GM19468 (cell line): ENCODE results near the gene CHRNA1.

Source experiments
- ATAC-seq: cut with Tn5 transposase; IDR thresholded peaks from one replicate; pipeline ENCODE4 v1.9.1; 2021; ENCODE audit warnings: mild to moderate bottlenecking, moderate library complexity, moderate number of reproducible peaks; ENCODE audit not compliant: unreplicated experiment; ENCODE audit errors: extremely low read depth

Gene CHRNA1

GRCh38 chr2:174784909-174785308 is 20.6 kb upstream of the CHRNA1 start:
- ATAC-seq: no peak

DNA sequence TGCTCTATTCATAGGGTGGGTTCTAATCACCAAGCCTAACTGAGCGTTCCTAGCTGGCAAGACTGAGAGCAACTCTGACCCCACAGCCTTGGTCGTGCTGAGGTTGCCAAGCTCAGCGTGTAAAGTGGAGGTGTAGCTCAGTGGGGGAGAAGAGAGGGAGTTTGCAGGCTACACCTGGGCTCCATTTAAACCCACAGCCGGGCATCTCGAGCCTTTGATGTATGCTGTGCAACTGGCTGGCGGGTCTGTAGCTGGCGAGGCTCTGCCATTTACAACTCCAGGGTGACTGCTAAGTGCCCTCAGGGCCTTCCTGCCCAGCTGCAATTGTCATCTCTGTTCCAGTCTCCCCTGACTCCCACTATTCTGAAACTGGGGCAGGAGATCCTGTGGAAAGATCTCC is 20.0 kb upstream of the CHRNA1 start:
- no peak for ATAC-seq

DNA sequence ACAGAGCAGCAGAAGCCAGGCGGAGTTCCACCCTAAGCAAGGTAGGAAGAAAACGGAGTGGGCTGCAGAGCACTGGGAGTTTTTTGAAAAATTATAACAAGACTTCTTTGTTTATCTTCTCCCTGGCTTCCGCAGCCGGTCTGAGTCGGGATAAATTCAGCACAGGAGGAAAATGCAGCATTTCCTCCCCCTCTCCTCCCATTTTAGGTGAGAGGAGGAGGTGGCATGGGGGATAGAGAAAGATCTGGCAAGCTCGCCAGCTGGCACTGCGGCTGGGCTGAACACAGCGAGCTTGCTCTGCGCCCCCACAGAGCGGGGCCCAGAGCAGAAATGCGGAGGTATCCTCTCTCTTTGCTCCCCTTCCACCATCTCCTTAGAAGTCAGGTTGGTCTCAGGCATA is 17.7 kb upstream of the CHRNA1 start:
- no peak for ATAC-seq

DNA sequence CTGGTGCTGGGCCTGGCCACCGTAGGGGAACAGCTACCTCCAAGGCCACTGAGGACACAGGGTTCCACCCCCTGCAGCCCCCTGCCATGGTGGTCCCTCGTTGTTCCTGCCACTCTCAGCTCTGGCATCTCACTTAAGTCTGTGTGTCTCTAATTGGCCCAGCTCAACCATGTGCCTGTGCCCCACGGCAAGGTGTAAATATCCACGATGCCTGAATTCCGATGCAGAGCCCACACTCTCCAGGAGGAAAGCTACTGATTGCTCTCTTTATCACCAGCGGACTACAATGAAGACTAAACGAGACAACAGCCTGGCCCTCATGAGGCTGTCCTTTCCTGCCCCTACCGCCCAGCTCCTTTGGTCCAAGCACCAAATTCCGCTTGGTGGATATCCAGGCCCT is 17.0 kb upstream of the CHRNA1 start:
- no peak for ATAC-seq

DNA sequence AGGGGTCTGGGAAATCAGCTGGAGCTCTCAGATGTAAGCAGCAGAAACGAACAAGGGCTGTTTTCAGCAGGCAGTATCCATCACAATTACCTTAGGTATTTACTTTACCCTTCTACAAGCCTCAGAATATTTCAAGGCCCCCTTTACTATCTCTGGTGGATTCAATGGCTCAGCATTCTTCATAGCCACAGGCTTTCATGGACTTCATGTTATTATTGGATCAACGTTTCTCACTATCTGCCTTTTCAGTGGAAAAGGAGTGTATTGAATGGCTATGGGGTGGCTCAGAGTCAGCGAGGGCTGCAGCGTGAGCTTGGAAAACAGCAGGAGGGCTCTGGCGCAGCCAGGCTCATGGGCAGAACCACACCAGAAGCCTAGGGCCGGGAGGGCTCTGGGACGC is 16.6 kb upstream of the CHRNA1 start:
- ATAC-seq: no peak

DNA sequence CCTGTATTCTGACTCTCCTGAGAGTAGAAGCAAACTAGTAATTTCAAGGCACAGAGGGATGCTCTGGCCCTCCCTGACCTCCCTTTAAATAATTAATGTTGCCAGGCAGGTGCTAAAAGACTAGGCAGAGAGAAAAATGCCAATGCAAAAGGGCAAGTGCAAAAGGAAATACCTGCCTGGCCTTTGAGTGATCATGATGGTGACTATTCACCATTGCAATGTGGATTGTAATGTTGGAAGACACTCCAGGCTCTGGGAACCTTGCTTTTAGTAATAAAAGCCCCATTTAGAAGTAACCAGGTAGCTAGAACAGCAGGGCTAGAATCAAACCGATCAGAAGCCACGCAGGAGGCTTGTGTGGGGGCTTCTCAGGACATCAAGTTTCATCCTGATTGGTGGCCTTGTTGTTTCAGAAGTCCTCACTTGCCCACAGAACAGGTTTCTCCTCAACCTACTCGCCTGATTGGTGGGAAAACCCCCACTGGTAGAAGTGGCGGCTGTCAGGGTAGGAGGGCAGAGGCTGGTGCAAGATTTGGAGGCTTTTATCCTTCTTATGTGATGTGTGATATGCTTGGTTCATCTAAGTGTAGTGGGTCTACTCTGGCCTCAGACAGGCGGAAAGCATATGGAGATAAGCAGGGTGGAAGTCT is 16.0 kb upstream of the CHRNA1 start:
- no peak for ATAC-seq

DNA sequence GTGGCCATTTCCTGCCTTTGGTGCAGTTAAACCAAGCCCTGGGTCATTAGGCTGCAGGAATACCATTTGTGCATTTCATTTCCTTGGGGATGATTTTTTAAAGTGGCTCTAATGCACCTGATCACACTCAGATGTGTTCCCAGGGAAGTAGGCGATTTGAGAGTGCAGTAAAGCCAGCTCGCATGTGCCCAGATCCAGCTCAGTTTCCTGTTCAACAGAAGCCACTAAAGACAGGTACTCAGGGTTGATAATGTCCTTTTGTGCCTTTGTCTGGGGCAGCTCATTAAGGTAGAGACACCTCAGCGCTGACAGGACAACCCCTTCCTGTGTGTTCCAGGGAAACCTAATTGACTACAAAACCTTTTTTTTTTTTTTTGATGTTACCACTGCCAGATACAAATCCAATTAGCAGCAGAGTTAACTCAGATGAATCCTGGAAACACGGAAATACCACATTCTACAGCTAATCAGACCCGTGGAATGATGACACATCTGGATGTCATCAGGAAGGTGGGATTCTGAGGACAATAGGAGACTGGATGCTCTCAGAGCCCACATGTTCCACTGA is 15.2 kb upstream of the CHRNA1 start:
- no peak for ATAC-seq

- ATAC-seq: no peak
These were observed 14.1 kb upstream of the CHRNA1 start for GRCh38 chr2:174778085-174778981.

DNA sequence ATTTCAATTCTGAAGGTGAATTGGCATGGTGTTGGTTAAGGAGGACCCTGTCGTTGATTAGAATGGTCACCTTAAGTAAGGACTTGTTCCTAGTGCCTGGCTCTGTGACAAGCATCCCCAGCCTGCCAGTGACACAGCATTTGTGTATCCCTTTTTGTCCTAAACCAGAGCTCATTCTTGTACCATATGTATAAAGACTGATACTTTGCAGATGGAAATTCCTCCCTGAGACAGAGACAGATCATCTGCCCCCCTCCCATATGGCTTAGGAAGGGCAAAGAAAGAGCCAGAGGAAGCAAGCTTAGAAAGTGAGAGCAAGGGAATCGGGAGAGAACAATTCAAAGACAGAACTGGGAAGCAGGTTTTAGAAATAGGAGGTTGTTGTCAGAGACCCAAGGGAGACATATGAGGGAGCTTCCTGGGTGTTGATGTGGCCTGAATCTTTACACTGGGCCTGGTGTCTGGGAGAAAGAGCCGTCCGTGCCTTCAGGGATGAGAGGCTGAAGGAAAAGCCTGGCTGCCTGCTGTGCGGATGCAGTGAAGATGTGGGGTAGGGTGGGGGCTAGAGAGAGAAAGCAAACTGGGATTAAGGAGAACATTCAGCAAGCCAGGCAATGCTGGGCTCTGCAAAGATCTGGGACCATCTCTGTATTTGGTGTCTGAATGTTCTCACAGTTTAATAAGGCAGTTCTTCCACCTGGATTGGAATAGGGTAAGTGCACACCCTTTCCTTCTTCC is 13.2 kb upstream of the CHRNA1 start:
- ATAC-seq: no peak

- no peak for ATAC-seq
These were observed 12.4 kb upstream of the CHRNA1 start for GRCh38 chr2:174776675-174777074.

DNA sequence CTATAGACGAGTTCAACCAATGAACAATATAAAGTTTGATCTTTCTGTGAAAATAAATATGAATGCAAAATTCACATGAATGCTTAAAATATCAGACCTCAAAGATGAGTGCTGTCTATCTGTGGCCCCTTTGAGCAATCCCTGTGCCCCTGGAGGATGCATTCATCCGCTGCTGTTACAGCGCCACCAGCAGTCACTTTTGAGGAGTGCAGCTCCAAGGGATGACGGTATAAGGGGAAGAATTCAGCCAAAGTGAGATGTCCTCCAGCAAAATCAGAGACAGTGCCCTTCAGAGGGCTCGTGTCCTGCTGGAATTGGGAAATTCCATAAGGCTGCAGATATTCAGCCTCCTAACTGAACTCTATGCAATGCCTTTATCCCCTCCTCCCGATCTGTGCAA is 12.0 kb upstream of the CHRNA1 start:
- no peak for ATAC-seq

GRCh38 chr2:174775571-174775980 is 11.3 kb upstream of the CHRNA1 start:
- ATAC-seq: no peak

DNA sequence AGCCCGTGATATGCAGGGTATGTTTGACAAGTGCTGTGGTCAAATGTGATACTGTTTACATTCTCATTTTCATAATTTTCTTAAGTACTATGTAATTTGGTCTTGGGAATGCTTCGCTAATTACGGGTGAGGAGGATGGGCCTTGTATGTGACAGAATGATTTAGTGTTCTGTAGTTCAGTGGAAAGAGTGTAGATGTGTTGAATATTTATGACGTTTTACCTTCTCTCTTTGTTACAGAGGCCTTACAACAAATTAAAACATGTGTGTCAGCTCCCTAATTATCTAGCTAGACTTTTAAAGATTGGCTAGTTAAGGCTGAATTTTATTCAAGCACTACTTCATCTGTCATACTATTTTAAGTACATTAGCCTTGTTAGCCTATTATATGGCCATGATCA is 10.6 kb upstream of the CHRNA1 start:
- ATAC-seq: no peak

- no peak for ATAC-seq
These were observed 8.9 kb upstream of the CHRNA1 start for GRCh38 chr2:174773215-174773614.

- ATAC-seq: no peak
These were observed 8.2 kb upstream of the CHRNA1 start for GRCh38 chr2:174772472-174772801.

GRCh38 chr2:174771631-174772471 is 7.6 kb upstream of the CHRNA1 start:
- ATAC-seq: no peak

DNA sequence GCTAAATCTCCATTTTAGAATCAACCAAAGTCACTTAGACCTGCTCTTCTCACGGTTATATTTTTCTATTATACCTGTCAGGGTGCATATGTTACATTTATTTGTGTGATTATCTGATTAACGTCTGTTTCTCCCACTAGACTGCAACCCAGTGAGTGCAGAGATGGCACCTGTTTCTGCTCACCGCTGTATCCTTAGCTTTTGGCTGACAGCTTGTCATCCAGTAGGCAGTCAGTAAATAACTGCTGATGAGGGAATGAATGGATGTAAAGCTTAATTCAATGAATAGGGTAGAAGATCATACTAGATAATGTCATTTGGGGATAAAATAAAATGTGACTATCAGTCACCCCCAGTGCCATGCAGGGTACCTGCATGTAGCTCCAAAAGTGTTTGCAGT is 6.9 kb upstream of the CHRNA1 start:
- ATAC-seq: no peak

DNA sequence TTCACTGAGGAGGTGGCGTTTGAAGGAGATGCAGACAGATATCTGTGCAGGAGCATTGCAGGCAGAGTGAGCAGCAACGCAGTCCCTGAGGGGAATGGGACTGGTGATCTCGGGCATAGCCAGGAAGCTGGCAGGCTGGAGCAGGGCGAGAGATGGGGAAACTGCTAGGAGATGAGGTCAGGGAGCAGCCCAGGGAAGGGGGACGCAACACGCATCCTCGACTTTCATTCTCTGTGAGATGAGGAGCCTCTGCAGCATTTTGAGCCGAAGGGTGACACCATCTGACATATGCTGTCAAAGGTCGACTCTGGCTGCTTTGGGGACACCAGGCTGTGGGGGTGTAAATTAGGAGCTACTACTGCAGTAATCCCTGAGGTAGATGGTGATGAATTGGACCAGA is 4.3 kb upstream of the CHRNA1 start:
- ATAC-seq: no peak

- ATAC-seq: no peak
These were observed 2.0 kb upstream of the CHRNA1 start for GRCh38 chr2:174766271-174766670.

GRCh38 chr2:174765576-174765975 is 1.3 kb upstream of the CHRNA1 start:
- no peak for ATAC-seq
